HAP-1 (cell line): ENCODE measurements around the gene GUCY1A1.
A peak's percentile ranks its signal among the peaks of the same experiment; 100 is the strongest.
"Not testable (repeated sequence)": the region's sequence is repeated elsewhere in the genome, so short reads cannot be mapped to it uniquely, and the experiment has no call there.

Experiments used
- DNase-seq, 2 experiments: peaks; one replicate each; pipeline ENCODE4 v3.0.0-alpha.2; 2016 to 2020; ENCODE audit warnings: low spot score in 2 of 2
- H3K27me3 ChIP-seq: fragments of 250-450 bp; sonication (Bioruptor Pico); 2 replicates; pipeline ENCODE4 v1.5.1; 2020; ENCODE audit warnings: low read depth, mild to moderate bottlenecking, moderate library complexity
- H3K36me3 ChIP-seq: fragments of 250-450 bp; sonication (Bioruptor Pico); replicated peaks from 2 replicates; pipeline ENCODE4 v1.5.1; 2020; ENCODE audit warnings: mild to moderate bottlenecking
- H3K4me1 ChIP-seq: fragments of 250-450 bp; sonication (Bioruptor Pico); 2 replicates; pipeline ENCODE4 v1.5.1; 2020; ENCODE audit warnings: mild to moderate bottlenecking
- H3K4me3 ChIP-seq: fragments of 250-450 bp; sonication (Bioruptor Pico); 2 replicates; pipeline ENCODE4 v1.5.1; 2020; ENCODE audit warnings: mild to moderate bottlenecking, moderate library complexity
- H3K9me3 ChIP-seq: fragments of 250-450 bp; sonication (Bioruptor Pico); 2 replicates; pipeline ENCODE4 v1.5.1; 2020; ENCODE audit warnings: mild to moderate bottlenecking, moderate library complexity
- in situ Hi-C: fragments of 300-500 bp; cut with MboI; formaldehyde crosslinking; loops from 3 replicates; pipeline ENCODE4 v1.14.3; 2020; ENCODE audit warnings: low sequenced_read_pairs, inconsistent platforms, mixed read lengths

The GUCY1A1 gene

DNA sequence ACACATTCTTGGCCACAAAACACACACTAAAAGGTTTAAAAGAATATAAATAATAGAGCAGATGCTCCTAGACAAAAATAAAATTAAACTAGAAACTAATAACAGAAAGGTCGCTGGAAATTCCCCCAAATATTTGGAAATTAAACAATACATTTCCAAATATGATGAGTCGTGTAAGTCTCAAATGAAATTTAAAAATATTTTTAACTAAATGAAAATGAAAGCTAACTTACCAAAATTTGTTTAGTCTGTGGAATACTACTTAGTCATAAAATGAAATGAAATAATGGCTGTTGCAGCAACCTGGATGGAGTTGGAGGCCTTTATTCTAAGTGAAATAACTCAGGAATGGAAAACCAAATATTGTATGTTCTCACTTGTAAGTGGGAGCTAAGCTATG is 20.6 kb upstream of the GUCY1A1 start:
- no peaks in the 10 kb centered on the region for H3K9me3 ChIP-seq
- DNase-seq = no peak
- no peaks in the 10 kb centered on the region for H3K27me3 ChIP-seq
- H3K36me3 ChIP-seq = no peaks in the 10 kb centered on the region
- in situ Hi-C loops = no loop called here
- H3K4me3 ChIP-seq = no peak overlapping the region
- no peaks in the 10 kb centered on the region for H3K4me1 ChIP-seq

DNA sequence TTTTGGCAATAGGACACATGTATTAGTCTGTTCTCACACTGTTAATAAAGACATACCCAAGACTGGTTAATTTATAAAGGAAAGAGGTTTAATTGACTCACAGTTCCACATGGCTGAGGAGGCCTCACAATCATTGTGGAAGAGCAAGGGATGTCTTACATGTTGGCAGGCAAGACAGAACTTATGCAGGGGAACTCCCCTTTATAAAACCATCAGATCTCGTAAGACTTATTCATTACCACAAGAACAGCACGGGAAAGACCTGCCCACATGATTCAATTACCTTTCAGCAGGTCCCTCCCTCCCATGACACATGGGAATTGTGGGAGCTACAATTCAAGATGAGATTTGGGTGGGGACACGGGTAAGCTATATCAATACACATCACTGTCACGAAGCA is 15.9 kb upstream of the GUCY1A1 start:
- H3K36me3 ChIP-seq, H3K9me3 ChIP-seq, H3K4me3 ChIP-seq, H3K27me3 ChIP-seq, in situ Hi-C loops, DNase-seq, H3K4me1 ChIP-seq: not testable (repeated sequence)

DNA sequence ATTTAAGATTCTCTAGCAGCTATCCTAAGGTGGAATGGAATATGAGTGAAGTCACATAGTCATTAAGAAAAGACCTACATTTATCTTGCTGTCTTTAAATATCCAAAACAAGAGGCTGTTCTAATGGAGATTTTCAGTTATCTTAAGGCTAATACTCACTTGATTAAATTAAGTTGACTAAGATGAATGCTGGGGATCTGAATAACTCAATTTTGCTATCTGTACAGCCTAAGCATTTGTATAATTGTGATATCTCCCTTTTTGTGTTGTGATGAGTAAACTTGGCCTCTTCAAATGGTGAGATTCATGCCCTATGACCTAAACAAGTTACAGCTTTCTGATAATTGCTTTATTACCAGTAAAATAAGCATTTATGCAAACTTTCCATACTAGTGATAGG is 13.6 kb upstream of the GUCY1A1 start:
- no peaks in the 10 kb centered on the region for H3K27me3 ChIP-seq
- no peak for DNase-seq
- in situ Hi-C loops = no loop called here
- H3K9me3 ChIP-seq = no peaks in the 10 kb centered on the region
- H3K4me1 ChIP-seq = no peaks in the 10 kb centered on the region
- no peak overlapping the region for H3K4me3 ChIP-seq
- no peaks in the 10 kb centered on the region for H3K36me3 ChIP-seq

DNA sequence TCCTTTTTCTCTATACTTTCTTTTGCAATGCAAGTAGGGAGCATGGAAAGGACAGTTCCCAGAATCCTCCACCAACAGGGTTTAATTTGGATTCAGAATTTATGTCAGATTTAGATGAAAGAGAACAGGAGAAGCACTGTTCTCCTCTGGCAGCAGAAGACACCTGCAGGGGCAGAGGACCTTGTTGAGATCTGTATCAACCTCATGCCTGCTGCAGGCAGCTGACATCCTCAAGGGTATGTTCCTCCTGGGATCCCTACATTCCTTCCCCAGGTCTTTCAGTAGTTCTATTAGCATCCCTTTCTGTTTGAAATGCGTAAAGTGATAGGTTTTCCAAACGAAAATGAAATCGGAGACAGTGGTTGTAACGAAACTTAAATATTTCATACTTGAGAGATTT is 10.6 kb upstream of the GUCY1A1 start:
- H3K27me3 ChIP-seq = no peaks in the 10 kb centered on the region
- H3K4me3 ChIP-seq = no peak overlapping the region
- no peaks in the 10 kb centered on the region for H3K9me3 ChIP-seq
- DNase-seq = no peak
- in situ Hi-C loops = no loop called here
- no peaks in the 10 kb centered on the region for H3K36me3 ChIP-seq
- H3K4me1 ChIP-seq = no peaks in the 10 kb centered on the region

DNA sequence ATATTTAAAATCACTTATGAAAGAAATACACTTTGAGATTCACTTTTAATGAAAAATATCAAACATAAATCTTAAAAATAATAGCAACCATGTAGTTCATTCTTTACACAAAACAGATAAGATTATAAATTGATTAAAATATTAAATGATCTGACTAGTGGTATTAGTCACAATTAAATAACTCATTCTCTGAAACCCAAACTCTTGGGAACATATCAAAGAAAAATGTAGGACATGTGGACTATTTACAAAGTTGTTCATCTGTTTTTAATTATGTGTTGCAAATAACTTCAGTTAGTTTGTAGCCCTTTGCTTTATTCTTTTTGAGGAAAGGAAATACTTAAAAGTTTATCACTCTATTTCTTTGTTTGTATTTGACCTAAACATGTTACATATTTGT is 9.5 kb upstream of the GUCY1A1 start:
- Histone ChIP-seq H3K4me1 (no peaks in the 10 kb centered on the region), H3K36me3 (no peaks in the 10 kb centered on the region), H3K9me3 (no peaks in the 10 kb centered on the region), H3K27me3 (no peaks in the 10 kb centered on the region), H3K4me3 (no peak overlapping the region)
- in situ Hi-C loops = no loop called here
- no peak for DNase-seq

DNA sequence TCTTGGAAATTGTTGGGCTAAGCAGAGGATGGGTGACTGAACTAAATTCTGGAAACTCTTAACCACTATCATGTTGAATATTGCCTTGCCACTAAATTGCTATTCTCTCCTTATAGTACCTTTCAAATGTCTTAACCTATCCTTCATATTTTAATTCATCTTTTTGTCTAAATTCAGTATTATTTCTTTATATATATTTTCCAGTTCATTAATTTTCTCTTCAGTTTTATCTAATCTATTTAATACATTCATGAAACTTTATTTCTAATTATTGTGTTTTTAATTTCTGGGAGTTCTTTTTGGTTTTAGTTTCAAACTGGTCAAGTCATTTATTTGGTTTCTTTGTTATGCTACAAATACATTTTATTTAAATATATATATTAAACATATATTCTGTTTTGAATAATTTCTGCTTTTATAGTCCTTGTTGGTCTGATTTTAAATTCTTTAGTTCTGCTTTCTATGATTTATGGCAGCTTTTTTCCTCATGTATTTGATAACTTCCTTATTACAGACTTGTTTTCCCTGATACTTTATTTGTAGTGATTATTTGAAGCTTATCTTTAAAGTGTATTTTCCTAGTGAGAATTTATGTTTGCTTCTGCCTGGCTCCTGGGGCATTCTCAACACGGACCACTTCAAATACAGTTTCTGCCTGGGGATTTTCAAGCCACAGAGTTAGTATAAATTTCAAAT is 8.5 kb upstream of the GUCY1A1 start:
- H3K9me3 ChIP-seq = no peaks in the 10 kb centered on the region
- H3K4me3 ChIP-seq = no peak overlapping the region
- H3K4me1 ChIP-seq = no peaks in the 10 kb centered on the region
- no peaks in the 10 kb centered on the region for H3K27me3 ChIP-seq
- no peaks in the 10 kb centered on the region for H3K36me3 ChIP-seq
- DNase-seq = no peak
- in situ Hi-C loops = no loop called here

DNA sequence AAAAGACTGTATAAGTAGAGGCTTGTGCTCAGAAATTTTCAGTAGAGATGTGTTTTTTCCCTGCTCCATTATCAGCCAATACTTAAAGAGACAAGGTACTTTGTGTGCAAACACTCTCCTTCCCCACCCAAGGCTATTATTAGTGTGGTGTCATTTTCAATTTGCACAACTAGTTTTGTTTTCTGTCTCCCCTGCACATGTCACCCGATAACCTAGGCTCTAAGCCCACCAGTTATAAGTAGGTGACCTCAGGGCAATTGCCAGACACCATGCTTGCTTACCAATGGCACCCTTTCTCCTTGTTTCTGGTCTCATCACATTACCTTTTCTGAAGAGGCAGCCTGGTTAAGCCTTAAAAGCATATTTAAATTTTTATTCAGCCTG is 8.0 kb upstream of the GUCY1A1 start:
- H3K36me3 ChIP-seq = no peaks in the 10 kb centered on the region
- in situ Hi-C loops = no loop called here
- no peak for DNase-seq

DNA sequence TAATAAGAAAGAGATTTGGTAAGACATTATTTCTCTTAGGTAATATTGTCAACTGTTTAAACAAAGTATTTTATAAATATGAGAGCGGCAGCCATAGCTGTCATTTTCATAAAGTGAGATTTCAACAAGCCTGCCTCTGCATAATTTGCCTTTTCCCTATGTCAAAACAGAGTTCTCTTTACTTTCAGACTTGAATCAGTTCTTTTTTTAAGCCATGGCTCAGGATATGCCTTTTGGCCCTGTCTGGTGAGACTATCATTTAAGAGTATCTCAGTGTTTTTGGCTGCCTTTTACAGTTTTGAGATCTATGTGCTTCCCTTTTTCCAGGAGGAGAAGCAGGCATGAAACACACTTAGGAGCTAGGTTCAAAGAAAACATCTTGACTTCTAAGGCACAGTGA is 7.5 kb upstream of the GUCY1A1 start:
- Histone ChIP-seq H3K4me3 (no peak overlapping the region), H3K36me3 (no peaks in the 10 kb centered on the region), H3K9me3 (no peaks in the 10 kb centered on the region), H3K27me3 (no peaks in the 10 kb centered on the region), H3K4me1 (peaks cover under 1% of the 10 kb centered on the region)
- no peak for DNase-seq
- in situ Hi-C loops = no loop called here

More for the DNA sequence above, 8.0 kb upstream of the GUCY1A1 start:
- Histone ChIP-seq H3K4me3 (no peak overlapping the region), H3K4me1 (no peaks in the 10 kb centered on the region), H3K9me3 (no peaks in the 10 kb centered on the region), H3K27me3 (no peaks in the 10 kb centered on the region)

DNA sequence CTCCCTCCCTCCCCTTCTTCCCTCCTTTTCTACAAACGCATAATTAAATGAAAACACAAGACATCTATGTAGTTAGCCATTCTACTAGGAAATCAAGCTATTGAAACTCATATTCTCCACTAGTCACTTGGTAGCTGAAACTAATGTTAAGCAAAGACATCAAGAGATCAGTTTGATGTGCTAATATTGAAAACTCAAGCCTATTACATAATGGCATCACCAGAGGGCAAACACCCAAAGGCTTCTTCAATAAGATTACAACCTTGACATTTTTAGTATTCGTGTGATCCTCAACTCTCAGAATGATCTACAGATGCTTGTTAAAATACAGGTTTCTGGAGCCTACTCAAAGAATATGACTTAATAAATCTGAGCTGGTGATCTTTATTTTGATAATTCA is 6.2 kb upstream of the GUCY1A1 start:
- no peak overlapping the region for H3K4me3 ChIP-seq
- no peaks in the 10 kb centered on the region for H3K36me3 ChIP-seq
- H3K27me3 ChIP-seq = no peaks in the 10 kb centered on the region
- H3K4me1 ChIP-seq = peaks cover 12% of the 10 kb centered on the region
- DNase-seq = no peak
- in situ Hi-C loops = no loop called here
- no peaks in the 10 kb centered on the region for H3K9me3 ChIP-seq

DNA sequence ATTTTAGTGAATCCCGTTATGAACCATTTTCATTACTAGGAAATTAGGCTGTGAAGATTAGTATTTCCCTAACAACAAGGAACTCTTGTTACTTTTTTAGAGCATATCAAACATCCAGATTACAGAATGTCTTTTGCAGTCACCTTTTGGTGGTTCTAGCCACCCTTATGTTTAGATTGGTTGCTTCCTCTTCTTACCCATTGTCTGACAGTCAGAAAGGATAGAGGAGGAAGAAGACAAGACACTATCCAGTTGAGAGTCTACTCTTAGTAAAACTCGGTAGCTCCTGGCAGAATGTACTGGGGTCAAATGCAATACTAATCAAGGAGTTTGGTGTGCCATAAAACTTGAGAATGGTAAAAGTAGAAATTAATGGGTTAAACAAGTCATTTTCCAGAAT is 1.6 kb upstream of the GUCY1A1 start:
- no peaks in the 10 kb centered on the region for H3K27me3 ChIP-seq
- no peak for DNase-seq
- in situ Hi-C loops = no loop called here
- H3K9me3 ChIP-seq = no peaks in the 10 kb centered on the region
- H3K4me3 ChIP-seq = no peak overlapping the region
- peaks cover 23% of the 10 kb centered on the region for H3K4me1 ChIP-seq
- H3K36me3 ChIP-seq = no peaks in the 10 kb centered on the region

DNA sequence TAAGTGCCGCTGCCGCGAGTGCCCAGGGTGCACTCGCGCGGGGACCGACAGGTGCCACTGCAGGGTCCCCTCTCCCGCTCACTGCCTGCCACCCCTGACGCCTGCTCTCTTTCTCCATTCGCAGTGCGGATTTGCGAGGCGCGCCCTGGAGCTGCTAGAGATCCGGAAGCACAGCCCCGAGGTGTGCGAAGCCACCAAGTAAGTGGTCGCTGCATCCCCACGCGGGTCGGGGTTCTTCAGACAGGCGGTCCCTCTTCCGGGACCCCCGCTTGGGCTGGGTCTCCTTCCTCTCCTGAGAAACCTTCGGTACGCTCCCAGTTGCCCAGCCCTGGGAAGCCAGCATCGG is 547 bp downstream of the GUCY1A1 start:
- Histone ChIP-seq H3K27me3 (no peaks in the 10 kb centered on the region), H3K9me3 (no peaks in the 10 kb centered on the region), H3K4me1 (peaks cover 23% of the 10 kb centered on the region), H3K4me3 (peak overlapping the region; percentile 38), H3K36me3 (no peaks in the 10 kb centered on the region)
- in situ Hi-C loops = no loop called here
- peak in 1 of 2 experiments; percentile 61 for DNase-seq

DNA sequence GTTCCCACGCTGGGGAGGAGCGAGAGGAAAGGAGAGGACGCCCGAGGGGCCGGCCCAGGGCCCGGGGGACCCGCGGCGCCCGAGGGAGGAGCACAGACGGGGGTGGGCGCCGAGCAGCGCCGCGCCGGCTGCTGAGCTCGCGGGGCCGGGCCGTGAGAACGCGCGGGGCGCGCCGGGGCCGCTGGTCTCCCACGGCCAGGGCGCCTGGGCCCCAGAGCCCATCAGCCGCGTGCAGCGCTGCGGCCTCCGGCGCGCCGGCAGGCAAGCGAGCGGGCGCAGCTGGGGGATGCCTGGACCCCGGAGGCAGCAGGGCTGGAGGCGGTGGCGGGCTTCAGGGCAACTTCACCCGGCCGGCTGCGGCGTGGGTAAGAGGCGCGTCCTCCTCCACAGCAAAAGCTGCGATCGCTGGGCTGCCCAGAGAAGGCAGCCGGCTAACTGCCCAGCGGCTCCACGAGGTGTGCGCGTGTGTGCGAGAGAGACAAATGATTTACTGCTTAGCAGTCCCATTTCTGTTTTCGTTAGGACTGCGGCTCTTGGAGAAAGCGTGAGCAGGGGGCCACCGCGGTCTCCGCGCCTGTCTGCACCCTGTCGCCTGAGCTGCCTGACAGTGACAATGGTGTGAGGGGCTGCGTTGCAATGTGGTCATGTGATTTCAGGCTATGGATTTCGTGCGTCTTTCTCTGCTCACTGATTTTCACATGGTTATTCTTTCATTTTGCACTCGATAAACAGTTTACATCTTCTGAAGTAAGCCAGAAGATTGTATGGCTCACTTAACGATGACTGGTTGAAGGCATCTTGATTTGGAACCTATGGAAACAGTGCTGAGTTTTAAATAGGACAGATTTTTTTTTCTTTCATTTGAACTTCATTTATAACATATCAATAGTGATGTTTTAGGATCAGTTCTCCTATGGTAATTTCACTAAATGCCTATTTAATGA is 1.2 kb downstream of the GUCY1A1 start:
- DNase-seq = peak; percentile 47 to 62
- Histone ChIP-seq H3K4me1 (peaks cover 23% of the 10 kb centered on the region), H3K27me3 (no peaks in the 10 kb centered on the region), H3K4me3 (peak overlapping the region; percentile 38), H3K9me3 (no peaks in the 10 kb centered on the region), H3K36me3 (no peaks in the 10 kb centered on the region)
- in situ Hi-C loops = no loop called here

DNA sequence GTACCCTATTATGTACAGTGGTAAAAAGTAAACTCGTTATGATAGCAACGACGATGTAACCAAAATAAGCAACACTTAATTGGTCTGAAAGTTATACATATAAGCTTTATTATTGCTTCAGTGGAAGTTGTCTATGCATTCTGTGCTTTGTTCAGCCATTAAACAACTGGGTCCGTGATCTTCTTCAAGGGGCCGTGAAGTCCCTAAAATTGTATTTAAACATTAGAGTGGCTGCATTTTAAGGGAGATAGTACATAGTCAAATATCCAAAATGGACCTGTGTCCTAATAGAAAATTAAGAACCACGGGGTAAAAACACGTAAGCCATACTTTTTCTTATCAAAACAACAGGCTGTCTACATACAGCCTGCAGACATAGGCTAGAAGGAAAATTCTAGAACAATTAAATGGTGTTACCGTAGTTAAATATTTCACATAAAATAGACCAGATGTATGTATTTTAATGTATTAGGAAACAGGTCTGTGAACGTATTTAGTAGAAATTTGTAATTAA is 2.1 kb downstream of the GUCY1A1 start:
- no peaks in the 10 kb centered on the region for H3K27me3 ChIP-seq
- H3K36me3 ChIP-seq = no peaks in the 10 kb centered on the region
- in situ Hi-C loops = no loop called here
- H3K4me3 ChIP-seq = peak overlapping the region; percentile 38
- no peaks in the 10 kb centered on the region for H3K9me3 ChIP-seq
- H3K4me1 ChIP-seq = peaks cover 23% of the 10 kb centered on the region
- DNase-seq = no peak

DNA sequence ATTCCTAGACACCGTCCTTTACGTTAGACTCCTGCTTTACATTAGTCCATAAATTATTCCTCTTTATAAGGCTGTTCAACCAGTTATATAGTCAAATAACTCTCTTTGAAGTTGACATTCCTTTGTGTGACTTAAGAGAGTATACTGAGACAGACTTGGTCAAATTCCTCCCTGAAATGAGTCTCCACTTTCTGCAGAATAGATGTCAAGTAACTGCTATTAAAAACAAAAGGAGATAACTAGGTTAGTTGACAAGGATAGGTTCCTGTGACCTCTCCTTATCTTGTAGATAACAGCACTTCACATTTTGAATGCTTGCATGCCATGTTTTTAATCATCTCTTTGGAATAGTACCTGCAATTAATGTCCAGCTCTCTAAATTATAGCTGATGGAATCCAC is 5.7 kb downstream of the GUCY1A1 start:
- Histone ChIP-seq H3K4me1 (peaks cover 28% of the 10 kb centered on the region), H3K4me3 (no peak overlapping the region), H3K9me3 (no peaks in the 10 kb centered on the region), H3K36me3 (no peaks in the 10 kb centered on the region), H3K27me3 (no peaks in the 10 kb centered on the region)
- in situ Hi-C loops = no loop called here
- no peak for DNase-seq
